ENCODE results near the gene PHF13. TPM values are rescaled to one million over a fixed set of nuclear protein-coding genes. Genes with fewer than 3 reads are reported as not detected.

PHF13 gene
- total RNA-seq, 1 experiment from 2014 or later: 55.8 TPM

DNA sequence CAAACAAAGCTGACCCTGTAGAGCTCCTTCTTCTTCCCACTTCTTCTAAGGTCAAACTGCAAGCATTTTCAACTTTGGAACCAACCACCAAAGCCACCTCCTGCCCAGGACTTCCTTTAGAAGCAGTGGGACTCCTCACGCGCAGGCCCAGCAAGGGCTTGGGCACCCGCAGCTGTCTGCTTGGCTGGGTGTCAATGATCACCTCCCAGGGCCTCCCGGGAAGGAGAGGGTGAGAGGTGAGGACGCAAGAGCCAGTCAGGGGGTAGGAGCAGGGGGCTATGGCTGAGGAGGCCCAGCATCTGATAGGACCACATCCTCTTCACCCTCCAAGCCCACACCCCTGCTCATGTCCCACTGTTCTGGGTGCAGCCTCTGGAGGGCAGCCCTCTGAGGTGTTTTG, 21.1 kb upstream of the PHF13 start:
- H2BK5ac ChIP-seq (ENCODE audit: insufficient read length, low read length): no peak overlapping the region
- no peak overlapping the region for H2BK120ac ChIP-seq (ENCODE audit: low read depth, low read length, poor library complexity, severe bottlenecking)
- H3K79me1 ChIP-seq (ENCODE audit: insufficient read depth, low read depth, low read length, poor library complexity, severe bottlenecking): no peaks in the 10 kb centered on the region
- H3K23ac ChIP-seq (ENCODE audit: insufficient read length, low read depth, low read length): no peak overlapping the region
- Mint-ChIP-seq H3K4me1 (0 out of 4 replicates have a peak, but pooled peaks cover 0 to 2% of the 10 kb centered on the region in 2 experiments), H3K27ac (no peak overlapping the region), H3K9me3 (no peaks in the 10 kb centered on the region), H3K36me3 (ENCODE audit: insufficient read depth in 1 of 3, low read depth in 3 of 3) (peaks cover 25 to 76% (median 64%) of the 10 kb centered on the region in 3 experiments; a peak in 6 of 7 replicates), H3K4me3 (no peak overlapping the region), H3K27me3 (ENCODE audit: low read depth) (no peaks in the 10 kb centered on the region)
- H3K4me2 ChIP-seq (ENCODE audit: insufficient read depth, insufficient read length, low read length): no peak overlapping the region
- no peaks in the 10 kb centered on the region for H3K4me1 ChIP-seq (ENCODE audit: insufficient read depth, low read length)
- H2BK20ac ChIP-seq (ENCODE audit: low read depth, low read length, poor library complexity, severe bottlenecking): no peak overlapping the region
- H3K79me2 ChIP-seq (ENCODE audit: insufficient read depth, low read length): no peaks in the 10 kb centered on the region; the same call in 1 of the 2 replicates
- no peaks in the 10 kb centered on the region for H3K9me3 ChIP-seq (ENCODE audit: control insufficient read depth, low read depth, low read length)
- H3K23me2 ChIP-seq (ENCODE audit: insufficient read length, low read depth, low read length, poor library complexity, severe bottlenecking): no peaks in the 10 kb centered on the region
- TF ChIP-seq, protein P1, sequence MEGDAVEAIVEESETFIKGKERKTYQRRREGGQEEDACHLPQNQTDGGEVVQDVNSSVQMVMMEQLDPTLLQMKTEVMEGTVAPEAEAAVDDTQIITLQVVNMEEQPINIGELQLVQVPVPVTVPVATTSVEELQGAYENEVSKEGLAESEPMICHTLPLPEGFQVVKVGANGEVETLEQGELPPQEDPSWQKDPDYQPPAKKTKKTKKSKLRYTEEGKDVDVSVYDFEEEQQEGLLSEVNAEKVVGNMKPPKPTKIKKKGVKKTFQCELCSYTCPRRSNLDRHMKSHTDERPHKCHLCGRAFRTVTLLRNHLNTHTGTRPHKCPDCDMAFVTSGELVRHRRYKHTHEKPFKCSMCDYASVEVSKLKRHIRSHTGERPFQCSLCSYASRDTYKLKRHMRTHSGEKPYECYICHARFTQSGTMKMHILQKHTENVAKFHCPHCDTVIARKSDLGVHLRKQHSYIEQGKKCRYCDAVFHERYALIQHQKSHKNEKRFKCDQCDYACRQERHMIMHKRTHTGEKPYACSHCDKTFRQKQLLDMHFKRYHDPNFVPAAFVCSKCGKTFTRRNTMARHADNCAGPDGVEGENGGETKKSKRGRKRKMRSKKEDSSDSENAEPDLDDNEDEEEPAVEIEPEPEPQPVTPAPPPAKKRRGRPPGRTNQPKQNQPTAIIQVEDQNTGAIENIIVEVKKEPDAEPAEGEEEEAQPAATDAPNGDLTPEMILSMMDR (conservative IDR thresholded peaks at IDR 0.05): no peak
- no peak overlapping the region for H3K18ac ChIP-seq (ENCODE audit: insufficient read length, low read depth, low read length)
- H3K27me3 ChIP-seq (ENCODE audit: insufficient read depth, low read length): no peaks in the 10 kb centered on the region
- H4K8ac ChIP-seq (replicated peaks; ENCODE audit: insufficient read length, low read depth, low read length): no peak overlapping the region
- no peak overlapping the region for H4K91ac ChIP-seq (ENCODE audit: insufficient read length, low read depth, low read length)
- no peaks in the 10 kb centered on the region for H4K20me1 ChIP-seq (ENCODE audit: control insufficient read depth, insufficient read depth, insufficient read length)
- H3K27ac ChIP-seq (ENCODE audit: insufficient read length, low read depth, low read length): no peak overlapping the region
- no peak overlapping the region for H2AK5ac ChIP-seq (ENCODE audit: insufficient read length, low read length)
- H3T11ph ChIP-seq (ENCODE audit: low read length): no peak overlapping the region
- H3K9ac ChIP-seq (ENCODE audit: extremely low read depth, insufficient read length, low read length): no peak overlapping the region
- no peak overlapping the region for H2BK15ac ChIP-seq (ENCODE audit: low read depth, low read length)
- H3K14ac ChIP-seq (ENCODE audit: insufficient read depth, low read length): no peak overlapping the region
- no peak overlapping the region for H3K56ac ChIP-seq (ENCODE audit: insufficient read length, low read depth, low read length)
- H2BK12ac ChIP-seq (ENCODE audit: insufficient read length, low read depth, low read length): no peak overlapping the region
- WGBS (ENCODE audit: extremely low coverage, insufficient read length, low lambda C conversion rate): no CpG with 5 or more reads among the region's 5 CpGs
- DNase-seq: no peak
- no peak overlapping the region for H4K5ac ChIP-seq (ENCODE audit: insufficient read length, low read depth, low read length)
- H2AFZ ChIP-seq (ENCODE audit: low read length): no peak overlapping the region
- H3K4ac ChIP-seq (ENCODE audit: low read depth, low read length): no peak overlapping the region
